Glutamatergic neuron (in vitro differentiated cells): Measurements from ENCODE around the gene PTPN3. TPM values are rescaled to one million over a fixed set of nuclear protein-coding genes. Genes with fewer than 3 reads are reported as not detected.
A peak's percentile ranks its signal among the peaks of the same experiment; 100 is the strongest.

Experiments used
- DNase-seq: peaks from one replicate; pipeline ENCODE4 v3.0.0; 2022
- H3K27ac Mint-ChIP-seq: one replicate; pipeline ENCODE4 v1.8.0; 2020; ENCODE audit warnings: mild to moderate bottlenecking, mixed read lengths, inconsistent platforms; ENCODE audit not compliant: unreplicated experiment
- H3K27me3 Mint-ChIP-seq: one replicate; pipeline ENCODE4 v1.8.0; 2020; ENCODE audit warnings: mild to moderate bottlenecking, moderate library complexity, mixed read lengths, inconsistent platforms; ENCODE audit not compliant: unreplicated experiment
- H3K36me3 Mint-ChIP-seq: one replicate; pipeline ENCODE4 v1.8.0; 2020; ENCODE audit warnings: mild to moderate bottlenecking, mixed read lengths, inconsistent platforms; ENCODE audit not compliant: unreplicated experiment
- H3K4me1 Mint-ChIP-seq: one replicate; pipeline ENCODE4 v1.8.0; 2020; ENCODE audit warnings: mild to moderate bottlenecking, low read depth, mixed read lengths, inconsistent platforms; ENCODE audit not compliant: unreplicated experiment
- H3K4me3 Mint-ChIP-seq: one replicate; pipeline ENCODE4 v1.8.0; 2020; ENCODE audit warnings: mild to moderate bottlenecking, mixed read lengths, inconsistent platforms; ENCODE audit not compliant: unreplicated experiment
- H3K9me3 Mint-ChIP-seq: one replicate; pipeline ENCODE4 v1.8.0; 2020; ENCODE audit warnings: mild to moderate bottlenecking, moderate library complexity, mixed read lengths, inconsistent platforms; ENCODE audit not compliant: unreplicated experiment
- total RNA-seq: library from RNA; stranded (reverse); fragmentation: NEBNext Ultra II Directional; extraction: Animal tissue kit (Norgen Biotek cat#: 25700); gene quantifications from one replicate; pipeline ENCODE4 v1.2.1, GENCODE V29; 2021; ENCODE audit not compliant: unreplicated experiment
- TF ChIP-seq, protein P1 (sequence below): fragments of 200-600 bp; sonication (generic); IDR thresholded peaks from one replicate; pipeline ENCODE4 v1.5.0; 2021; ENCODE audit not compliant: partially characterized antibody, unreplicated experiment

PTPN3 gene
- total RNA-seq, 1 donor from 2014 or later = 1.6 TPM

DNA sequence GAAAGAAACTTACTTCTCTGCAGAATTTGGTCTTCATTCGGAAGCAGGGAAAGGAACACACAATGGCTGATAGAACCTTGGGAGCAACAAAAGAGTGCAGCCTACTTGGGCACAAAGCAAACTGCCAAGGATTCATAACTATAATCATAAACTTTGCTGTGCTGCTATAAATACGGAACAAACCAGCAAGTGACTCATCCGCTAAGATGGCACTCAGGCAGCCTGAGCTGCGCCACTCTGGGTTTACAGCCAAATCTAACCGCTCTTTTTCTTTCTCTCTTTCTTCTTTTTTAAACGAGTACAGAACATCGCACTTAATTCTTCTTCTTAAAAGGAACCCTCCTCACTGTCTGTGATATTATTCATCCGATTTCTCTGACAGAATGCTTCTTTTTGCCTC is 81.1 kb downstream of the PTPN3 start:
- no peak for DNase-seq
- Mint-ChIP-seq H3K9me3 (peaks cover 4% of the 10 kb centered on the region), H3K27ac (no peak overlapping the region), H3K36me3 (no peaks in the 10 kb centered on the region), H3K27me3 (peaks cover 9% of the 10 kb centered on the region), H3K4me3 (no peak overlapping the region), H3K4me1 (peaks cover 38% of the 10 kb centered on the region)
- TF ChIP-seq, protein P1, sequence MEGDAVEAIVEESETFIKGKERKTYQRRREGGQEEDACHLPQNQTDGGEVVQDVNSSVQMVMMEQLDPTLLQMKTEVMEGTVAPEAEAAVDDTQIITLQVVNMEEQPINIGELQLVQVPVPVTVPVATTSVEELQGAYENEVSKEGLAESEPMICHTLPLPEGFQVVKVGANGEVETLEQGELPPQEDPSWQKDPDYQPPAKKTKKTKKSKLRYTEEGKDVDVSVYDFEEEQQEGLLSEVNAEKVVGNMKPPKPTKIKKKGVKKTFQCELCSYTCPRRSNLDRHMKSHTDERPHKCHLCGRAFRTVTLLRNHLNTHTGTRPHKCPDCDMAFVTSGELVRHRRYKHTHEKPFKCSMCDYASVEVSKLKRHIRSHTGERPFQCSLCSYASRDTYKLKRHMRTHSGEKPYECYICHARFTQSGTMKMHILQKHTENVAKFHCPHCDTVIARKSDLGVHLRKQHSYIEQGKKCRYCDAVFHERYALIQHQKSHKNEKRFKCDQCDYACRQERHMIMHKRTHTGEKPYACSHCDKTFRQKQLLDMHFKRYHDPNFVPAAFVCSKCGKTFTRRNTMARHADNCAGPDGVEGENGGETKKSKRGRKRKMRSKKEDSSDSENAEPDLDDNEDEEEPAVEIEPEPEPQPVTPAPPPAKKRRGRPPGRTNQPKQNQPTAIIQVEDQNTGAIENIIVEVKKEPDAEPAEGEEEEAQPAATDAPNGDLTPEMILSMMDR = no peak

DNA sequence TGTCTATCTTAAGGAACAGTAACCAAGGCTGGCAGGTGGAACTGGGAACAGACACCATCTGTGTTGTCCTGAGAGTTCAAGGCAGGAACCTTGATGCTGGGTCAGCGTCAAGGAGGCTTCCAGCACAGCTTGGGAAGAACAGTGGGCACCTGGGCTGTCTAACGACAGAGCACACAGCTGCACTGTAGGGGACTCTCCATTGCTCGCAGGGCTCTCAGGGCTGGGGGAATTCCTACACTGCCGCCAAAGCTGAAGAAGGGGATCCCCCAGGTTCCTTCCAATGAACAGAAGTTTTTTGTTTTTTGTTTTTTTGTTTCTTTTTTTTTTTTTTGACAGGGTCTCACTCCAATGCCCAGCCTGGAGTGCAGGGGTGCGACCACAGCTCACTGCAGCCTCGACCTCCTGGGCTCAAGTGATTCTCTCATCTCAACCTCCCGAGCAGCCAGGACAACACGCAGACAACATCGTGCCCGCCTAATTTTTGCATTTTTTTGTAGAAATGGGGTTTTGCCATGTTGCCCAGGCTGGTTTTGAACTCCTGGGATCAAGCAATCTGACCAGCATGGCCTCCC is 81.9 kb downstream of the PTPN3 start:
- H3K27me3 Mint-ChIP-seq = peaks cover 10% of the 10 kb centered on the region
- TF ChIP-seq, protein P1 = no peak
- DNase-seq = no peak
- no peak overlapping the region for H3K27ac Mint-ChIP-seq
- peaks cover 4% of the 10 kb centered on the region for H3K9me3 Mint-ChIP-seq
- H3K4me1 Mint-ChIP-seq = peaks cover 33% of the 10 kb centered on the region
- no peaks in the 10 kb centered on the region for H3K36me3 Mint-ChIP-seq
- no peak overlapping the region for H3K4me3 Mint-ChIP-seq

DNA sequence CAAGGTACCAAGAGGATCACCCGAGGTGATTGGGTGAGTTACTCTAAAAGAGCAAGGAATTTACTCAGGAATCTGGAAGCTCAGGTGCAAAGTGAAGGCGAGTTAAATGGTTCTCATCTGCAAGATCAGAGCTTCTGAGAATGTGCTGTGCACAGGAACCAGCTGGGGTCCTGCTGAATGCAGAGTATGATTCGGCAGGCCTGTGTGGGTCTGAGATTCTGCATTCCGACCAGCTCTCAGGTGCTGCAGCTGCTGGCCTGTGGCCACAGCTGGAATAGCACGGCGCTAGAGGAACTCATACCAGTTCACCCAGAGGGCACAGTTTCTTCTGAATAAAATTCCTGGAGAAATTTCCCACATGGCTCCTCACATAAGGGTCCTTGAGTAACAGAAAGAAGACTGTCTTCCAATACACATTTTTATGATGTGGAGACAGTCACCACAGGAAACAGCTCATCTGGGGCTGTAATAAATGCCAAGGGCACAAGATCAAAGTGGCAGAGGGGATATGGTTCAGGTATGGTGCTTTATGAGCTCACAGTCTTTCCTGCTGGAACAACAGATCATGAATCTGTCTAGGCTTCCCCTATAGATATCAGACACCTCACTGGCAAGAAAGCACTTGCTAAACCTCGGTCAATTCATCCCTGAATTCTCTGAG is 83.9 kb downstream of the PTPN3 start:
- TF ChIP-seq, protein P1 = no peak
- Mint-ChIP-seq H3K4me1 (peaks cover 29% of the 10 kb centered on the region), H3K27me3 (peaks cover 5% of the 10 kb centered on the region), H3K36me3 (no peaks in the 10 kb centered on the region), H3K9me3 (peaks cover 4% of the 10 kb centered on the region), H3K27ac (no peak overlapping the region), H3K4me3 (no peak overlapping the region)
- no peak for DNase-seq

DNA sequence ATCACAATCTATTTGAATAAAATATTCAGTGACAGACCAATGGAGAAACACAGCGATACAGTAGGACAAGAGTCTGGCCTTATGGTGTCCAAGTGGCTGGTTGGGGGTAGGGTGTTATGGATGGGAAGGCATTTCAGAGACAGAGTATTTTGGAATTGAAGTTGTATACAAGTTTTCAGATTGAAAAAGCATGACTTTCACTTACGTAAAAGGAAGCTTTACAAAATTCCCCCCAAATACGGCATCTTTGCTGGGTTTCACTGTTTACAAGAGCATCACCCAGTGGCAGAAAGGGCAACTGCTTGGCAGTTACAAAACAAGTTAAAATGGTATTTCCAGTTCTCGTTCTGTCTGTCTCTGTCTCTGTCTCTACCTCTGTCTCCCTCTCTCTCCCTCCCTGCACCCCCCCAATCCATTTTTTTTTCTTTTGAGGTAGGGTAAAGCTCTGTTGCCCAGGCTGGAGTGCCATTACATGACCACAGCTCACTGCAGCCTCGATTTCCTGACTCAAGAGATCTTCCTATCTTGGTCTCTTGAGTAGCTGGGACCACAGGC is 86.2 kb downstream of the PTPN3 start:
- Mint-ChIP-seq H3K27ac (peak overlapping the region; percentile 11), H3K4me1 (peaks cover 28% of the 10 kb centered on the region), H3K27me3 (peaks cover 9% of the 10 kb centered on the region)

More for the DNA sequence above, 86.2 kb downstream of the PTPN3 start:
- H3K9me3 Mint-ChIP-seq = peaks cover 8% of the 10 kb centered on the region
- no peaks in the 10 kb centered on the region for H3K36me3 Mint-ChIP-seq
- no peak for DNase-seq
- TF ChIP-seq, protein P1 = peak; percentile 79
- no peak overlapping the region for H3K4me3 Mint-ChIP-seq
